IPS-18c (cell line): ENCODE results near the gene UAP1L1.
A peak's percentile ranks its signal among the peaks of the same experiment; 100 is the strongest.

Experiments
- H3K4me3 ChIP-seq: 2 replicates; pipeline ENCODE4 v1.7.0; 2013; ENCODE audit warnings: low read depth, mild to moderate bottlenecking, low read length, moderate library complexity; ENCODE audit not compliant: insufficient read depth
- H3K9me3 ChIP-seq: one replicate; pipeline ENCODE4 v1.6.1; 2013; ENCODE audit warnings: mild to moderate bottlenecking, low read length, moderate library complexity; ENCODE audit not compliant: control insufficient read depth, insufficient read depth

UAP1L1 gene

DNA sequence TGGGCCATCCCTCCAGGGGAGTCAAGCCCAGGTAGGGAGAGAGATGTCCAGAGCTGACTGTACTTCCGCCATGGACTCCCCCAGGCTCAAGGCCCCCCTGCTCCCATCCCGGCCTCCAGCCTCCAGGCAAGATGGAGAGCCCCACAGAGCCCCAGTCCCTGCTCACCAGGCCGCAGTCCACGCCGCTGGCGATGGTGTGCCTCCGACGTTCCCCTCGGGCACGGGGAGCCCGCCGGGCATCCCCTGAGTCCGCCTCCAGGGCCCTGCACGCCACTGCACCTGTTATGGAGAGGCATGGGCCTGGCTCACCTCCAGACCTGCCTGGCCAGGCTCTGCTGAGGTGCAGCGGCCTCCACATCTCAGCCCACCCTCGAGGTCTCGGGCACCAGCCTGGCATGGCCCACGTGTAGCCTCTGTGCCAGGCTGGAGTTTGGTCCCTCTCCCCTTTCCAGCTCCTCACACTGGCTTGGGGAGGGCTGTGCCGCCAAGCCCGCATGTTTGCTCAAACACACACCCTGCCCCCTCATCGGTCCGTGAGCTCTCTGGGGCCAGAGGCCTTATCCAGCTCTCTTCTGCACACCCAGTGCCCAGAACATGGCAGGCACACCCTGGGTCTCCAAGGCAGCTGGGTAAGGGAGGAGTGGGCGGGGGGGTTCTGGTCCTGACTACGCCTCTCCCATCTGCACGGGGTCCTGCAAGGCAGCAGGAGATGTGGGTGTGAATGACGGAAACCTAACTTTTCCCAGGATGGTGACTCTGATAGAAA, 11.0 kb upstream of the UAP1L1 start:
- H3K9me3 ChIP-seq, result no peaks in the 10 kb centered on the region
- no peak overlapping the region for H3K4me3 ChIP-seq

- H3K9me3 ChIP-seq, result no peaks in the 10 kb centered on the region
- no peak overlapping the region for H3K4me3 ChIP-seq
Observed at GRCh38 chr9:137067860-137068538, 9.3 kb upstream of the UAP1L1 start.

DNA sequence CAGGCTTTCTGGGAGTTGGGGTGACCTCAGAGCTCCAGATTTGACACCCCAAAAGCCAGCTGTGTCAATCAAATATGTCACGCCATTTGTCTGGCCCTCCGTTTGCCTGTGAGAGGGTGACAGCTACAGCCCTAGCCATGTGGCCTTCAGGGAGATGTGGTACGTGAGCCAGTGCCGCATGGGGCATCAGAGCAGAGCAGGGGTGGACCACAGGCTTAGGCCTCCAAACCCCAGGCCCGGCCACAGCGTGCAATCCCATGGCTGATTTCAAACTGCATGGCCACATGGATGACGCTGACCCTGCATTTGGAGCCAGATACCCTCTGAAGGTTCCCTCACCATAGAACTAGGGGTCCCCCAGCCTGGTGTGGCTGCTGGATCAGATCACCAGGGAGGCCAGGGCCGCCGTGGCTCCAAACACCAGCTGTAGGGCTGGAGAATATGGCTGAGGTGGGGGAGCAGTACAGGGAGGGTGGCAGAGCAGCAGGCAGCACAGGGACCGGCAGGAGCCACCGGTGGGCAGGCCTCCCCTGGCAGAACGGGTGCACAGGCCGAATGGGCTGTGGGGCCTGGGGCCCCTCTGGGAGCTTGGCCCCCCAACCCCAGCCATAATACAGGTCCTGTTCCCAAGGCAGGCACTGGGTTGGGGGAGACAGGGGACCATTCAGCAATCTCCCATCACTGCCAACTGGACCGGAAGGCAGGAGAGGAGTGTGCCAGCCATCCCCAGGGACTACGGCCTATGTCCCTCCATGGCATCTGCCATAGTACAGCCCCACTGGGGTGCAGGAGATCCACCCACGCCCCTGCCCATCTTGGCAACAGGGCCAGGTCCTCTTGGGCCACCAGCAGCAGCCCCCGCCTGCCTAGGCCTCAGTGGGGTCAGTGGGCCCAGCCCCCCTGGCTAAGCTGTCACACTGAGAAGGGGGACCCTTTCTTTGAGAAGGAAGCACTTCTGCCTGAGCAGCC, 8.5 kb upstream of the UAP1L1 start:
- H3K4me3 ChIP-seq, result peak overlapping the region; percentile 63
- no peaks in the 10 kb centered on the region for H3K9me3 ChIP-seq

GRCh38 chr9:137069508-137070091, 7.7 kb upstream of the UAP1L1 start:
- Histone ChIP-seq H3K4me3 (peak overlapping the region; percentile 63), H3K9me3 (no peaks in the 10 kb centered on the region)

DNA sequence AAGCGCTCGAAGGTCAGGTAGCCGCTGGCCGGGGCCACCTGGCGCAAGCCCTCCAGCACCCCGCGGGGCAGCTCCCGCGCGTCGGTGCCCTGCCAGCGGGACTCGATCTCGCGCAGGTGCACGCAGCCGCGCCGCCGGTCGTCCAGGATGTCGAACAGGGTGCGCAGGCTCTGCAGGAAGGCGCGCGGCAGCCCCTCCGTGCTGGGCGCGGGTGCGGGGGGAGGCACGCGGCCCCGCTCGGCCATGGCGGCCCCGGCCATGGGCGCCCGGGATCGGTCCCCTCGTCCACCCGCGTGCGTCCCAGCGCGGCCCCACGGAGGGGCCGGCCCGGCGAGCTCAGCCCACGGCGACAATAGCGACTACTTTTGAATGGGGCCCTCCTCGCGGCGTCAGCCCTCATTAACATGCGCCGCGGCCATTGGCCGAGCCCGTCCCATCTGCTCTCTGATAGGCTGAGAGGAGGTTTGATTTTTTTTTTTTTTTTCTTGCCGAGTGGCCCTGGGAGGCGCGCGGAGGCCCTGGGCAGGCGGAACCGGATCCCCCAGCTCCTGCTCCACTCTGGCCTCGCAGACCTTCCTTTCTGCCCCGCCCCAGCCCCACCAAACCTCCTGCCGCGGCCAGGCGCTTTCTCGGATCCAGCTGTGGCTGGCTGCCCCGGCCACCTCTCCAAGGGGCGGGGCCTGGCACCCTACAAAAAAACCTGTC, 7.0 kb upstream of the UAP1L1 start, which contains the start of gene SAPCD2:
TSS of gene SAPCD2 (minus strand) at position 357 of the 705 bp plus-strand sequence. CDS start at position 260, 97 bp downstream.
- Histone ChIP-seq H3K4me3 (peak within 1 kb of the TSS; percentile 63), H3K9me3 (no peaks in the 10 kb centered on the region)

DNA sequence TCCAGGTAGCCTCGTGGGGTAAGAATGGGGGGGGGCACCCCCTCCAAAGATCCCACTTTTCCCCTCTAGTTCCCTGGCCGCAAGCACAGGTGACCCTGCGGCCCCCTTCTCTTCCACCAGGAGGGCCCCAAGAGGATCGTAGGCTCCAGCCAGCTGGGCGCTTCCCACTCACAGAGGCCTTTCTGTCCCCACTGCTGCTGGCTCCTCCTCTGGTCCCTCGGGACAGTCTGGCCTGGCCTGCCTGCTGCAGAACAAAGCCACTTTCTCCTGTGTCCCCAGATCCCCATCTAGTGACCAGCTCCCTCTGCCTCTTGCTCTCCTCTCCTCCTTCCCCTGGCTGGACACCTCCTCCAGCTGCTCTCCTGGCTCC, 6.4 kb upstream of the UAP1L1 start:
- Histone ChIP-seq H3K9me3 (no peaks in the 10 kb centered on the region), H3K4me3 (peak overlapping the region; percentile 63)

- H3K9me3 ChIP-seq, result no peaks in the 10 kb centered on the region
- H3K4me3 ChIP-seq, result peak overlapping the region; percentile 63
Observed at GRCh38 chr9:137071282-137071681, 6.0 kb upstream of the UAP1L1 start.

GRCh38 chr9:137073992-137074399, 3.3 kb upstream of the UAP1L1 start:
- no peak overlapping the region for H3K4me3 ChIP-seq
- no peaks in the 10 kb centered on the region for H3K9me3 ChIP-seq

DNA sequence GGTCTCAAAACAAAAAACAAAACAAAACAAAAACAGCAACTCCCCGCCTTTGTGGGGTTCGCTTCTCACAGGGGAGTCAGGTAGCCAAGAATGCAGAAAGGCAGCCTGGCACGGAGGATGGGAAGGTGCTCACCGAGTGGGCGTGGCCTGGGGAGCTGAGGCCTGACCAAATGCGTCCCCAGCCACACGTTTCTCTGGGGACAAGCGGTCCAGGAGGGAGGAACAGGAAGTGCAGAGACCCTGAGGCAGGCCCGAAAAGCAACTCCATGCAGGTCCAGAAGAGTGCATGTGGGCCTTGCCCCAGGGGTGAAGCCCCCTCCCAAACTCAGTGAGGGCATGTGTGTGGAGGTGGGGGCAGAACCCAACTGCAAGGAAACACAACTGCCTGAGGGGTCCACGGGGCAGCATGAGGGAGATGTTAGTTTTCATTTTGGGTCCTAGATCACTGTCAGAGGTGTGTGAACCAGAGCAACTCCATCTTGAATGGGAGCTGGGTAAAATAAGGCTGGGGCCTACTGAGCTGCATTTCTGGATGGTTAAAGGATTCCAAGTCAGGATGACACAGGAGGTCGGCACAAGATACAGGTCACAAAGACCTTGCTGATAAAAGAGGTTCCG, 2.6 kb upstream of the UAP1L1 start:
- Histone ChIP-seq H3K4me3 (no peak overlapping the region), H3K9me3 (no peaks in the 10 kb centered on the region)

DNA sequence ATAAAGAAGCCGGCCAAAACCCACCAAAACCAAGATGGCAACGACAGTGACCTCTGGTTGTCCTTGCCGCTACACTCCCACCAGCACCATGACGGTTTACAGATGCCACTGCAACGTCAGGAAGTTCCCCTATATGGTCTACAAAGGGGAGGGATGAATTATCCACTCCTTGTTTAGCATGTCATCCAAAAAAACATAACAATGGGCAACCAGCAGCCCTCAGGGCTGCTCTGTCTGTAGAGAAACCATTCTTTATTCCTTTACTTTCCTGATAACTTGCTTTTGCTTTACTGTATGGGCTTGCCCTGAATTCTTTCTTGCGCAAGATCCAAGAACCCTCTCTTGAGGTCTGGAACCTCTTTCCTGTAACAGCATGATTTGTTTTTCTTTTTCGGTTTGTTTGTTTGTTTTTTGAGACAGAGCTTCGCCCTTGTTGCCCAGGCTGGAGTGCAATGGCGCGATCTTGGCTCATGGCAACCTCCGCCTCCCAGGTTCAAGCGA, 2.0 kb upstream of the UAP1L1 start:
- no peaks in the 10 kb centered on the region for H3K9me3 ChIP-seq
- no peak overlapping the region for H3K4me3 ChIP-seq

DNA sequence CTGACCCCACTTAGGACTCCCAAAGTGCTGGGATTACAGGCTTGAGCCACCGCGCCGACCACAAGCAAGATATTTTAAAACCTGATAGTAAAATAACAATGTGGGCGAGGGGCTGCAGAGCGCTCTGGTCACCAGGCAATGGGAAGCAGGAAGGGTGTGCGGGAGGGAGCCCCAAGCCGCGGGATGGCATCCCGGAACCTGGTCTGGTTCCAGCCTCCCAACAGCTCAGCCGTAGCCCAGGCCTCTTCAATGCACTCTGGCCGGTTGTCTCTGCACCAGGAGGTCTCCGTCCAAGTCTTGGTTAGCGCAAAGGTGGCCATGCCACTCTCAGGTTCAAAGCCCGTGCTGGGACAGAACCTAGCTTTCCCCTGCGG, 694 bp upstream of the UAP1L1 start:
- Histone ChIP-seq H3K4me3 (peak overlapping the region; percentile 36; the same call in 1 of the 2 replicates), H3K9me3 (no peaks in the 10 kb centered on the region)

DNA sequence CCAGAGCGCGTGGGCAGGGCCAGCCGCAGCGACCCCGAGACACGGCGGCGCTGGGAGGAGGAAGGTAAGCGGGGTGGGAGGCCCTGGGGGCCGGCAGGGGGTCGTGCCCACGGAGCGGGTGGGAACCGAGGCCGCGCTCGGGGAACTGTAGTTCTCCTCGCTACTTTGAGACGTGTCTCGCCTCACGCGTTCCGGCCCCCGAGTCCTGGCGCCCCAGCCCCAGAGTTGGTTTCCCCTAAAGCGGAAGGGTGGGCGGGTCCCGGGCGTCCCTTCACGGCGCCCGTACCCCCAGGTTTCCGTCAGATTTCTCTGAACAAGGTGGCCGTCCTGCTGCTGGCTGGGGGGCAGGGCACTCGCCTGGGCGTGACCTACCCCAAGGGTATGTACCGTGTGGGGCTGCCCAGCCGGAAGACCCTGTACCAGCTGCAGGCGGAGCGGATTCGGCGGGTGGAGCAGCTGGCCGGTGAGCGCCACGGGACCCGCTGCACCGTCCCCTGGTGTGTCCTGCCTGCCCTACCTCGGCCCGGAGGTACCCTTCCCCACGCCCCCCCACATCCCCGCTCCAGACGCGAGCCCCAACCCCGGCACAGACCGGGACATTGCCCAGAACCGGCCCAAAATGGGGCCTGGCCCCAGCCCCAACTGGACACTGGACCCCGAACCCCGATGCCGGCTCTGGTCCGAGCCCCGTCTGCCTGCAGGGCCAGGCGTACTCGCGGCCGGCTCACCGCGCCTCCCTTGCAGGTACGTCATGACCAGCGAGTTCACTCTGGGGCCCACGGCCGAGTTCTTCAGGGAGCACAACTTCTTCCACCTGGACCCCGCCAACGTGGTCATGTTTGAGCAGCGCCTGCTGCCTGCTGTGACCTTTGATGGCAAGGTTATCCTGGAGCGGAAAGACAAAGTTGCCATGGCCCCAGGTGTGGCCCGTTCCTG, 709 bp downstream of the UAP1L1 start:
- H3K9me3 ChIP-seq, result no peaks in the 10 kb centered on the region
- peak overlapping the region; percentile 52 for H3K4me3 ChIP-seq

DNA sequence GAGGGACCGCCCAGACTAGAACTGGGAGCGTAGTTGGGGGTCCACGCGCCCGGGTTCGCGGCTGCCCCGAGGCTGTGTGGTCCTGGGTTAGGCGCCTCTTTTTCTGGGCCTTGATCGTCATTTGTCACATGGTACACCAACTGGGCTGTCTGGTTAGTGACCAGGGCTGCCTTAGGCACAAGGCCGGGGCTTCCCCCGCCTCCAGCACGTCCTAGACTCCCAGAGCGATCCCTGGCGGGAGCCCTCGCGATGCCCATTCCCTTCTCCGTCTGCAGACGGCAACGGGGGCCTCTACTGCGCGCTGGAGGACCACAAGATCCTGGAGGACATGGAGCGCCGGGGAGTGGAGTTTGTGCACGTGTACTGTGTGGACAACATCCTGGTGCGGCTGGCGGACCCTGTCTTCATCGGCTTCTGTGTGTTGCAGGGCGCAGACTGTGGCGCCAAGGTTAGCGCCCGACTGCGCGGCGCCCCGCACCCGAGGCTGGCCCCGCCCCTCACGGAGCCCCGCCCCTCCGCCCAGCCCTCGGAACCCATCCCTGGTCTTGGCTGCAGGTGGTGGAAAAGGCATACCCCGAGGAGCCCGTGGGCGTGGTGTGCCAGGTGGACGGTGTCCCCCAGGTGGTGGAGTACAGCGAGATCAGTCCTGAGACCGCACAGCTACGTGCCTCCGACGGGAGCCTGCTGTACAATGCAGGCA, 1.5 kb downstream of the UAP1L1 start:
- Histone ChIP-seq H3K4me3 (peak overlapping the region; percentile 52), H3K9me3 (no peaks in the 10 kb centered on the region)

GRCh38 chr9:137079401-137079787, 2.1 kb downstream of the UAP1L1 start:
- H3K4me3 ChIP-seq, result no peak overlapping the region
- no peaks in the 10 kb centered on the region for H3K9me3 ChIP-seq
